HCT116 (cell line): ENCODE measurements around the gene PDXK. TPM values are rescaled to one million over a fixed set of nuclear protein-coding genes. Genes with fewer than 3 reads are reported as not detected.

Experiments
- ATAC-seq: fragments of 200-7000 bp; cut with Tn5 transposase; 2 replicates; pipeline ENCODE4 v1.9.1; 2020; ENCODE audit warnings: mild to moderate bottlenecking, moderate library complexity
- BruUV-seq: library from RNA; stranded (reverse); fragments of 400-500 nt; replicated peaks from 2 replicates; lab custom pipeline; 2021; lab: Mats Ljungman, UMichigan
- CTCF ChIA-PET: fragments of 300-600 bp; sonication (Branson Sonifier 250); formaldehyde crosslinking; loops from one replicate; lab custom pipeline; 2021; ENCODE audit warnings: antibody characterized with exemption; lab: Charles Lee
- POLR2A ChIA-PET: fragments of 300-600, 350-600 bp; sonication (Branson Sonifier 250); formaldehyde crosslinking; loops from one replicate; lab custom pipeline; 2021; ENCODE audit warnings: antibody characterized with exemption; lab: Charles Lee
- RAD21 ChIA-PET, 2 experiments: fragments of 300-600 bp; sonication (Branson Sonifier 250); formaldehyde crosslinking; loops; one replicate each; lab custom pipeline; 2023; ENCODE audit warnings: low total read pairs in 2 of 2; ENCODE audit not compliant: uncharacterized antibody in 2 of 2, unreplicated experiment in 2 of 2, low non-redundant PET in 1 of 2; lab: Charles Lee
- DNase-seq: peaks from one replicate; pipeline ENCODE4 v3.0.0-alpha.2; 2010; ENCODE audit warnings: low read depth, low spot score
- H2AFZ ChIP-seq: fragments of 200-600 bp; shearing (Covaris generic), sonication (generic); 2 replicates; pipeline ENCODE4 v1.6.1; 2017; ENCODE audit warnings: low read depth, mixed run types, mixed read lengths, antibody characterized with exemption, low read length; ENCODE audit not compliant: poor library complexity, severe bottlenecking
- H3K27ac ChIP-seq: 2 replicates; pipeline ENCODE4 v1.5.1; 2012; ENCODE audit warnings: low read depth, low read length
- H3K27me3 ChIP-seq: fragments of 200-600 bp; sonication (generic); 2 replicates; pipeline ENCODE4 v1.6.1; 2016; ENCODE audit warnings: mixed run types, low read length, mixed read lengths; ENCODE audit not compliant: insufficient read depth
- H3K36me3 ChIP-seq, 2 experiments: fragments of 200-500 bp in 1 of 2; fragments of 200-600 bp in 1 of 2; sonication (Bioruptor generic) in 1 of 2; sonication (generic) in 1 of 2; 2 replicates each; pipeline versions ENCODE4 v1.5.1 to v1.6.1; 2014 to 2016; ENCODE audit warnings: low read length in 2 of 2, inconsistent platforms in 1 of 2, mixed read lengths in 1 of 2, mixed run types in 1 of 2; ENCODE audit not compliant: insufficient read depth in 2 of 2, control insufficient read depth in 1 of 2
- H3K4me1 ChIP-seq, 2 experiments: fragments of 200-600 bp in 1 of 2; sonication (generic) in 1 of 2; 2 replicates each; pipeline versions ENCODE4 v1.5.1 to v1.6.1; 2012 to 2017; ENCODE audit warnings: low read length in 2 of 2, inconsistent platforms in 1 of 2, mild to moderate bottlenecking in 1 of 2, mixed read lengths in 1 of 2, mixed run types in 1 of 2, moderate library complexity in 1 of 2; ENCODE audit not compliant: insufficient read depth in 2 of 2, control insufficient read depth in 1 of 2
- H3K4me2 ChIP-seq: fragments of 200-600 bp; sonication (generic); 2 replicates; pipeline ENCODE4 v1.6.1; 2017; ENCODE audit warnings: mixed run types, low read length, mixed read lengths
- H3K4me3 ChIP-seq, 2 experiments: fragments of 200-600 bp in 1 of 2; sonication (generic) in 1 of 2; replicated peaks in 1 of 2; 2 replicates each; pipeline ENCODE4 v1.5.1; 2011 to 2016; ENCODE audit warnings: low read length in 2 of 2, control low read depth in 1 of 2, low read depth in 1 of 2, mild to moderate bottlenecking in 1 of 2, mixed read lengths in 1 of 2, mixed run types in 1 of 2
- H3K79me2 ChIP-seq: fragments of 200-600 bp; sonication (generic); 2 replicates; pipeline ENCODE4 v1.6.1; 2017; ENCODE audit warnings: mild to moderate bottlenecking, mixed run types, low read length, moderate library complexity, mixed read lengths; ENCODE audit not compliant: insufficient read depth
- H3K9ac ChIP-seq: fragments of 200-600 bp; sonication (generic); 2 replicates; pipeline ENCODE4 v1.6.1; 2016; ENCODE audit warnings: low read length, mixed read lengths
- H3K9me2 ChIP-seq: fragments of 200-600 bp; sonication (generic), shearing (Covaris generic); 2 replicates; pipeline ENCODE4 v1.6.1; 2017; ENCODE audit warnings: mixed run types, mild to moderate bottlenecking, moderate library complexity; ENCODE audit not compliant: insufficient read depth
- H3K9me3 ChIP-seq, 2 experiments: fragments of 200-500 bp in 1 of 2; fragments of 200-600 bp in 1 of 2; sonication (Bioruptor generic) in 1 of 2; sonication (generic) in 1 of 2; 2 replicates each; pipeline ENCODE4 v1.6.1; 2014 to 2017; ENCODE audit warnings: low read length in 2 of 2, mixed read lengths in 2 of 2, inconsistent platforms in 1 of 2, low read depth in 1 of 2, mild to moderate bottlenecking in 1 of 2, mixed run types in 1 of 2, moderate library complexity in 1 of 2; ENCODE audit not compliant: control insufficient read depth in 1 of 2, insufficient read depth in 1 of 2
- H4K20me1 ChIP-seq: fragments of 200-600 bp; sonication (generic), shearing (Covaris generic); 2 replicates; pipeline ENCODE4 v1.6.1; 2017; ENCODE audit warnings: mixed run types, mild to moderate bottlenecking, moderate library complexity; ENCODE audit not compliant: insufficient read depth
- EGR1 ChIP-seq: IDR thresholded peaks from 2 replicates; pipeline ENCODE4 v1.6.1; 2012; ENCODE audit warnings: low read depth
- intact Hi-C: fragments of 100-400 bp; cut with micrococcal nuclease; formaldehyde crosslinking; loops from 2 replicates; pipeline ENCODE4 v1.10.0; 2022
- total RNA-seq: library from RNA; stranded (reverse); gene quantifications from one replicate; pipeline ENCODE4 v1.2.1, GENCODE V29; 2021; ENCODE audit not compliant: unreplicated experiment
- TF ChIP-seq, protein P1 (sequence below): IDR thresholded peaks from 2 replicates; pipeline ENCODE4 v1.6.1; 2012; ENCODE audit warnings: low read depth

Gene PDXK
- total RNA-seq, 1 experiment from 2014 or later = 127 TPM

DNA sequence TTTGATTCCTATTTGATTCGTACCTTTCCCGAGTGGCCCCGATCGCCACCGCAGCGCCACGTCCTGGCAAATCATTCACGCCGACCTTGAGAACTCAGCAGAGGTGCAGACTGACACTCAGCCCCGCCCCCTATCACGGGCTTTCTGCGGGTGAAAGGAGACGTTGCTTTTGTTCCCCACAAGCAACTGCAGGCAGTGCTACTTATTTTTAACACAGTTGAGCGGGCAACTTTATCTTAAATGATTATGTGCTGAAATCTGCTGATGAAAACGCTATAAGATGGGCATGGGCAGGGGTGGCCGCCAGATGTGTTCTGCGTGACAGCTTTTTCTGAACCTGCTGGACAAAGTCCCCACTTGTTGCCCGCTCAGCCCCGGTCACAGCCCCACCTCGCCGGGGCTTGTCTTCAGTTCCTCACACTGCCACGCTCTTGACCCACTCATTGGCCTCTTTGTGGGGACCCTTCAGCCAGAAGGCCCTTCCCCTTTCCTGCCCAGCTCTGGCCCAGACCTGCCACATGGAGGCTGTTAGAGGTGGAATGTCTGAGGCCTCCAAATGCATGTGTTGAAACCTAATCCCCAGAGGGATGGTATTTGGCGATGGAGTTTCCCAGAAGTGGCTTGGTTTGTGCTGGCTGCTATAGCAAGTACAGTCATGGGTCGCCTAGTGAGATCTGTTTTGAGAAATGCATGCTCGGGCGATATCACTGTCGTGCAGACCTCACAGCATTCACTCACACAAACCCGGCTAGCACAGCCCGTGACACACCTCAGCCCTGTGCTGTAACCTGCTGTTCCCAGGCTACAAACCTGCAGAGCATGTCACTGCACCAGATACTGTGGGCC is 15.7 kb upstream of the PDXK start (continued):
- TF ChIP-seq, protein P1, sequence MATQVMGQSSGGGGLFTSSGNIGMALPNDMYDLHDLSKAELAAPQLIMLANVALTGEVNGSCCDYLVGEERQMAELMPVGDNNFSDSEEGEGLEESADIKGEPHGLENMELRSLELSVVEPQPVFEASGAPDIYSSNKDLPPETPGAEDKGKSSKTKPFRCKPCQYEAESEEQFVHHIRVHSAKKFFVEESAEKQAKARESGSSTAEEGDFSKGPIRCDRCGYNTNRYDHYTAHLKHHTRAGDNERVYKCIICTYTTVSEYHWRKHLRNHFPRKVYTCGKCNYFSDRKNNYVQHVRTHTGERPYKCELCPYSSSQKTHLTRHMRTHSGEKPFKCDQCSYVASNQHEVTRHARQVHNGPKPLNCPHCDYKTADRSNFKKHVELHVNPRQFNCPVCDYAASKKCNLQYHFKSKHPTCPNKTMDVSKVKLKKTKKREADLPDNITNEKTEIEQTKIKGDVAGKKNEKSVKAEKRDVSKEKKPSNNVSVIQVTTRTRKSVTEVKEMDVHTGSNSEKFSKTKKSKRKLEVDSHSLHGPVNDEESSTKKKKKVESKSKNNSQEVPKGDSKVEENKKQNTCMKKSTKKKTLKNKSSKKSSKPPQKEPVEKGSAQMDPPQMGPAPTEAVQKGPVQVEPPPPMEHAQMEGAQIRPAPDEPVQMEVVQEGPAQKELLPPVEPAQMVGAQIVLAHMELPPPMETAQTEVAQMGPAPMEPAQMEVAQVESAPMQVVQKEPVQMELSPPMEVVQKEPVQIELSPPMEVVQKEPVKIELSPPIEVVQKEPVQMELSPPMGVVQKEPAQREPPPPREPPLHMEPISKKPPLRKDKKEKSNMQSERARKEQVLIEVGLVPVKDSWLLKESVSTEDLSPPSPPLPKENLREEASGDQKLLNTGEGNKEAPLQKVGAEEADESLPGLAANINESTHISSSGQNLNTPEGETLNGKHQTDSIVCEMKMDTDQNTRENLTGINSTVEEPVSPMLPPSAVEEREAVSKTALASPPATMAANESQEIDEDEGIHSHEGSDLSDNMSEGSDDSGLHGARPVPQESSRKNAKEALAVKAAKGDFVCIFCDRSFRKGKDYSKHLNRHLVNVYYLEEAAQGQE = no peak
- TF ChIP-seq, all 23 proteins: peak for 0

DNA sequence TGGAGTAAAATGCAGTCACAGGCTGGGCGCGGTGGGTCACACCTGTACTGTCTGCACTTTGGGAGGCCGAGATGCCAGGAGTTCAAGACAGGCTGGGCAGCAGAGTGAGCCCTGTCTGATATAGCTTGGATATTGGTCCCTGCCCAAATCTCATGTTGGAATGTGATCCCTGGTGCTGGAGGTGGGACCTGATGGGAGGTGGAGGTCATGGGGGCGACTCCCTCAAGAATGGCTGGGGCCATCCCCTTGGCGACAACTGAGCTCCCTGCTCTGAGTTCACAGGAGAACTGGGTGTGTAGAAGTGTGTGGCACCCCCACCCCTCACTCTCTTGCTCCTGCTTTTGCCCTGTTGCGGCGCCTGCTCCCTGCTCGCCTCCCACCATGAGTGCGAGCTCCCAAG is 11.5 kb upstream of the PDXK start:
- Histone ChIP-seq H3K79me2 (no peaks in the 10 kb centered on the region), H3K4me2 (no peak overlapping the region), H3K9me2 (no peaks in the 10 kb centered on the region), H3K27ac (no peak overlapping the region), H2AFZ (no peak overlapping the region), H3K36me3 (no peaks in the 10 kb centered on the region), H3K9ac (no peak overlapping the region), H4K20me1 (no peaks in the 10 kb centered on the region), H3K4me1 (peaks cover 7 to 39% of the 10 kb centered on the region in 2 experiments), H3K27me3 (no peaks in the 10 kb centered on the region), H3K4me3 (no peak overlapping the region), H3K9me3 (no peaks in the 10 kb centered on the region; a peak in 1 of 4 replicates)
- intact Hi-C loops = no loop called here
- BruUV-seq = no TSS peak
- DNase-seq (no peak), ATAC-seq (no peak)
- ChIA-PET CTCF (no interaction called here), POLR2A (no interaction called here), RAD21 (no interaction called here)
- TF ChIP-seq EGR1 = no peak
